ENCODE results near the gene KRTAP13-3.

The KRTAP13-3 gene

GRCh38 chr21:30425826-30426225 is at the start of gene KRTAP13-3:
KRTAP13-3 (minus strand) TSS chr21:30425926; CDS start chr21:30425912, 14 bp downstream.
- no peak for DNase-seq (ENCODE audit: low read depth in 2 of 2, low spot score in 1 of 2)

GRCh38 chr21:30468900-30469714 is 43.4 kb upstream of the KRTAP13-3 start:
- DNase-seq (ENCODE audit: low read depth in 2 of 2, low spot score in 1 of 2): no peak

- DNase-seq (ENCODE audit: low read depth in 2 of 2, low spot score in 1 of 2): no peak
Measured at GRCh38 chr21:30463713-30464112, 38.0 kb upstream of the KRTAP13-3 start.

- no peak for DNase-seq (ENCODE audit: low read depth in 2 of 2, low spot score in 1 of 2)
Measured at GRCh38 chr21:30448514-30448913, 22.8 kb upstream of the KRTAP13-3 start.

- DNase-seq (ENCODE audit: low read depth in 2 of 2, low spot score in 1 of 2): no peak
Measured at GRCh38 chr21:30447056-30447455, 21.3 kb upstream of the KRTAP13-3 start.

GRCh38 chr21:30444204-30444603 is 18.5 kb upstream of the KRTAP13-3 start:
- no peak for DNase-seq (ENCODE audit: low read depth in 2 of 2, low spot score in 1 of 2)

- no peak for DNase-seq (ENCODE audit: low read depth in 2 of 2, low spot score in 1 of 2)
Measured at GRCh38 chr21:30443226-30443625, 17.5 kb upstream of the KRTAP13-3 start.

- no peak for DNase-seq (ENCODE audit: low read depth in 2 of 2, low spot score in 1 of 2)
Measured at GRCh38 chr21:30439975-30440374, 14.2 kb upstream of the KRTAP13-3 start, which contains the start of gene KRTAP15-1. KRTAP15-1 (plus strand) TSS chr21:30440275; CDS start chr21:30440328, 53 bp downstream.

GRCh38 chr21:30437010-30437565 is 11.4 kb upstream of the KRTAP13-3 start:
- no peak for DNase-seq (ENCODE audit: low read depth in 2 of 2, low spot score in 1 of 2)

GRCh38 chr21:30434033-30434631 is 8.4 kb upstream of the KRTAP13-3 start:
- no peak for DNase-seq (ENCODE audit: low read depth in 2 of 2, low spot score in 1 of 2)

GRCh38 chr21:30430170-30430655 is 4.5 kb upstream of the KRTAP13-3 start, which contains the start of gene KRTAP13-4:
KRTAP13-4 (plus strand) TSS chr21:30430220; CDS start chr21:30430276, 56 bp downstream.
- no peak for DNase-seq (ENCODE audit: low read depth in 2 of 2, low spot score in 1 of 2)

- no peak for DNase-seq (ENCODE audit: low read depth in 2 of 2, low spot score in 1 of 2)
Measured at GRCh38 chr21:30426731-30427130, 1.0 kb upstream of the KRTAP13-3 start.

- DNase-seq (ENCODE audit: low read depth in 2 of 2, low spot score in 1 of 2): no peak
Measured at GRCh38 chr21:30415993-30416392, 9.7 kb downstream of the KRTAP13-3 start.

GRCh38 chr21:30408782-30409494 is 16.8 kb downstream of the KRTAP13-3 start:
- DNase-seq (ENCODE audit: low read depth in 2 of 2, low spot score in 1 of 2): no peak

GRCh38 chr21:30395731-30396130 is 30.0 kb downstream of the KRTAP13-3 start, which contains the start of gene KRTAP13-1:
KRTAP13-1 (plus strand) TSS chr21:30396031; CDS start chr21:30396087, 56 bp downstream.
- DNase-seq (ENCODE audit: low read depth in 2 of 2, low spot score in 1 of 2): no peak

- no peak for DNase-seq (ENCODE audit: low read depth in 2 of 2, low spot score in 1 of 2)
Measured at GRCh38 chr21:30391492-30392025, 34.2 kb downstream of the KRTAP13-3 start.

GRCh38 chr21:30382201-30382600 is 43.5 kb downstream of the KRTAP13-3 start:
- DNase-seq (ENCODE audit: low read depth in 2 of 2, low spot score in 1 of 2): no peak

Measured in stimulated activated CD8-positive, alpha-beta memory T cell treated with anti-CD3 and anti-CD28 coated beads, Interleukin-4, amount 100 ng/mL, for 1 hour (primary cell).